HG02884 (cell line): ENCODE results near the gene SIDT1.
A peak's percentile ranks its signal among the peaks of the same experiment; 100 is the strongest.

Source experiments
- ATAC-seq: cut with Tn5 transposase; IDR thresholded peaks from one replicate; pipeline ENCODE4 v1.9.1; 2021; ENCODE audit warnings: mild to moderate bottlenecking, moderate library complexity; ENCODE audit not compliant: unreplicated experiment

SIDT1 gene

DNA sequence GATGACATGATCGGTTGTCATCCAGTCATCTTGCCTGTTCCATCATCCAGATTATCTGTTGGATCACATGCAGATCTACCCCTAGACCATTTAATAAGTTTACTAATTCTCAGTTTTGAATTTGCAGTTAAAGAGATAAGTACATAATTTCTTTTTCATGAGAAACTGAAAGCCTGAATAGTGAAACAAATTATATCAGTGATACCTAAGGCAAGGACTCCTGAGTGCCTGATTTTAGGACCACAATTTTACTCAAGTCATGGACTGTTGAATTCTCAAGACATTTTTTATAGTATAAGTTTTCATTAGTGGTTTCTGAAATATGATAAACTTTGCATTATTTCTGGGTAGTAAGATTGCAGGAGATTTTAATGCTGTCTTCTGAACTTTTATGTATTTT is 13.2 kb downstream of the SIDT1 start:
- ATAC-seq, result no peak

DNA sequence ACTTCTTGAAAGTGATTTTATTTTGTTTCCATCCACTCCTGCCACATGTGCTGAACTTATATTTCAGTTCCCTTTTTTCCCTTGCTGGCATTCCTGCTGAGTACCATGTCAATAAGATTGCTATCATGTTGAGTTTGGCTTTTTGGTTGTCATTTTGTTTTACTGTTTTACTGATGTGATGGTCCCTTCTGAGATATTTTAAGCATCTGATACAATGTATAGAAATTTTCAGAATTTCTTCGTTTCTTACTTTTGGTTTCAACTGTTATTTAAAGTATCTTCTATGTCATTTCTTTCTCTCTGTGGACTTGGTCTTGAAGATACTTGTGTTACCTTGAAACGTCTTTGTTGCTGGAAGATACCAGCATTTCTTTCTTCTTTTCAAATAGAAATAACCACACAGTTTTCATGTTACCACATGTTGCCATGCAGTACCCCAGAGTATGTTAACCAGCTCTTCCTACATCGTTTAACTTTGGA is 14.1 kb downstream of the SIDT1 start:
- peak; percentile 82 for ATAC-seq

DNA sequence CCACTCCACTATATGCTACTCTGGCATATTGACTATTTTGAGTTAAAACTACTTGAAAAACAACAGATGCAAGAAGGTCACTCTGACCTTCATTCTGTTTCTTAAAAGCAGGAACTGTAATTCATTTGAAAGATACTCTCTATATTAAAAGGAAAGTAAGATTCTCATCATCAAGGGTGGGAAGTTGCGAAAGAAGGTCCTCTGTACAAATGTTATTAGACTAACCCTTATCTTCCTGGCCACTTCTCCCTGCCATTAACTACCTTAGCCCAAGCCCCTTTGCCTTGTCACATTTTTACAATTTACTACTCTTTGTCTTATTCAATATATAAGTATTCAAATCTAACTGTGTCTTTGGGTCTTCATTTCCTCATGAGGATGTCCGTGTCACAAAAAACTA is 16.1 kb downstream of the SIDT1 start:
- ATAC-seq, result no peak

DNA sequence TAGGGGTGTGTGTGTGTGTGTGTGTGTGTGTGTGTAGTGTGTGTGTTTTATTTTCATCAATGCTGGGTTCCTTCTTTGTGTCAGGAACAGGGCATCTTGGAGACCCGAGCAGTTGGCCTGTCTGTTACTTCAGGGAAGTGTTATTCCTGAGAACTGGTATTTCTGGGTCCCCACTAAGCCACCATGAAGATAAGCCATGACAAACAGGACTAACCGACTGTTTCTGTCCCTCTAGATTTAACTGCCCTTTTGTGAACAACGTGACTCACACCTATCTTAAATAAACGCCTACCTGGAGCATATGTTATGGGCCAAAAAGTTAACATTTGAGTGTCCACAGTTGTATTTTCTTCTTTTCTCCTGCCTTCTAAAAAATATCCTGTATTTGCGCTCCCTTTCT is 19.5 kb downstream of the SIDT1 start:
- no peak for ATAC-seq

DNA sequence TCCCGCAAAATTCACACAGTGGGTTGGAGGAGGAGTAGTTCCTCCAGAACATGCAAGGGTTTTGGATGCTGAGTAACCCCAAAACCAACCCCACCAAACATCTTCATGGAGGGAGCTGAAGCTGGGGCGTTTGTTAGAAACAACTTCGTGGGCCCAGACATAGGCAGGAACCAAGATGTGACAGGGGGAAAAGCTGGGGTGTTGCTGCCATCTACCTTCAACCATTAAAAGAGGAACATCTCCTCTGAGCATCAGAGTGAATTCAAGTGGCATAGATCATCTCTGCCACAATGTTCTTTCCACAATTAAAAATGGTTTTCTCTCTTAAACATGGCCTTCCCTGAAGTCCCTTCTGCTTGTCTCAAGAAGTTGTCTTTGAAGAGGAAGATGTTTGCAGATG is 20.5 kb downstream of the SIDT1 start:
- no peak for ATAC-seq

DNA sequence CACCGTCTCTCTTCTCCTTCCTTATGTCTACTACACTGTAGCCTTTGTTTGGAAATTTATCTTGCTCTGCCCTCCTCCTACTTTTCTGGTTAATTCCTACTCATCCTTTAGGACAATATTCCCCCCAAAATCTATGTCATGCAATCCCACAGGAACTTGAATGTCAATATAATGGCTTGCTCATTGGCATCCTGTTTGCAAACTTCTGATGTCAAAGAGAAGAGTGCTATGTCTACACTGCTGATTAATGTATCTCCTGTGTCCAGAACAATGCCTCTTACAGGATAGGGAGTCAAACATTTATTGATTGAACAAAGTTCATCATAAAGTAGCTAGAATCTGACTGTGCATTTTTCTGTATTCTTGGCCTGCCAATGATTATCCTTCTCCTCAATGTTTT is 22.8 kb downstream of the SIDT1 start:
- ATAC-seq, result no peak

DNA sequence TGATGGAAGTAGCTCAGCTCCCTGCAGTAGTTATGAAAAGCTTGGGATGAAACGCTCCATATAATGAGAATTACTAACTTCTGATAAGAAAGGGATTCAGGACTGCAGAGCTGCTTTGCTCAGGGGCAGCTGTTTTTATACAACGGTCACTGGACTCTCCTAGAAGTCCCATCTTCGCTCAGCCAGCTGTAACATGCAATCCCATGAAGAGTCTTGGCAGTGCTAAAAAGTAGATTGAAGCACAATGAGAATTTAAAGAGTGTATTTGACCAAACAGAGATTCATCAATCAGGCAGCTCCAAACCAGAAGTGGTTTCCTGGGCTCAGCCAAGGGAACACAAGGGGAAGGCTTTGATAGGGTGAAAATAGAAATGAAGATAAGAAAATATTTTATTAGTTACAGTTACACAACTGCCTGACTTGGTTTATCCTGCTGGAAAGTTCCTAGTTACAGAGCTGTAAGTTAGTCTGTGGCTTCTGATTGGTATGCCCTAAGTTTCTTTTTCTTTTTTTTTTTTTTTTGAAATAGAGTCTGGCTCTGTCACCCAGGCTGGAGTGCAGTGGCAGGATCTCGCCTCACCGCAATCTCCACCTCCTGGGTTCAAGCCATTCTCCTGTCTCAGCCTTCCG is 24.1 kb downstream of the SIDT1 start:
- no peak for ATAC-seq

DNA sequence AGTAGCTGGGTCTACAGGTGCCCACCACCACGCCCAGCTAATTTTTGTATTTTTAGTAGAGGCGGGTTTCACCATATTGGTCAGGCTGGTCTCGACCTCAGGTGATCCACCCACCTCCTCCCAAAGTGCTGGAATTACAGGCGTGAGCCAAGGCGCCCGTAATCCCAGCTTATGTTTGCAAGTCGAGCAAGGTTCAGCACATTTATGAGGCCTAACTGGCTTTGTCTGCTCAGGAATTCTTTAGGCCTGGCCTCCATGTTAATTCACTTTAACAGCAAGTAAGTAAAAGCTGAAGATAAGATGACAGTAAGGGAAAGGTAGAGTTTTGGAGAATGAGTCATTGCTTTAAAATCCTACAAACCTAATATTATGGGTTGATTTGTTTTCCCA is 24.6 kb downstream of the SIDT1 start:
- no peak for ATAC-seq

DNA sequence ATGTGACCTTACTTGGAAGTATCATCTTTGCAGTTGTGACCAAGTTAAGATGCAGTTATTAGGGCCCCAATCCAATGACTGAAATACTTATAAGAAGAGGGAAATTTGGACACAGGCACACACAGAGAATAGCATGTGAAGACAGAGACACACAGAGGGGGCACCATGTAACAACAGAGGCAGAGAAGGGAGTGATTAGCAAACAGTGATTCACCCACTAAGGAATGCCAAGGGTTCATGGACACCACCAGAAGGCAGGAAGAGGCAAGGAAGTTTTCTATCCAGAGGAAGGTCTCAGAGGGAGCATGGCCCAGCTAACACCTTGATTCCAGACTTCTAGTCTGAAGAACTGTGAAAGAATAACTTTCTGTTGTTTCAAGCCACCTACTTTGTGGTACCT is 25.0 kb downstream of the SIDT1 start:
- ATAC-seq, result no peak

DNA sequence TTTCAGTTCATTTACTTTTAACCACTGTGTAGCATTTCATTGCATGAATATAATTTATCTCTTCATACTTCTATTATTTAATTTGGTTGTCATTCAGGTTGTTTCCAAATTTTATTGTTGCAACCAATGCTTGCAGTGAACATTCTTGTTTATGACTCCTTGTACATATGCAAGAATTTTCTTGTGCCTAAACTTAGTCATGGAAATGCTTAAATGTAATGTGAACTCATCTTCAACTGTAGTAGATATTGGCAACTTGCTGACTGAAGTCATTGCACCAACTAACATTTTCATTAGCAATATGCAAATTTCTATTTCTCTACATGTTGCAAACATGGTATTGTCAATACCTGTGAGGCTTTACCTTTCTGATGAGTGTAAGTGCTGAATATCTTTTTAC is 26.7 kb downstream of the SIDT1 start:
- ATAC-seq, result no peak

DNA sequence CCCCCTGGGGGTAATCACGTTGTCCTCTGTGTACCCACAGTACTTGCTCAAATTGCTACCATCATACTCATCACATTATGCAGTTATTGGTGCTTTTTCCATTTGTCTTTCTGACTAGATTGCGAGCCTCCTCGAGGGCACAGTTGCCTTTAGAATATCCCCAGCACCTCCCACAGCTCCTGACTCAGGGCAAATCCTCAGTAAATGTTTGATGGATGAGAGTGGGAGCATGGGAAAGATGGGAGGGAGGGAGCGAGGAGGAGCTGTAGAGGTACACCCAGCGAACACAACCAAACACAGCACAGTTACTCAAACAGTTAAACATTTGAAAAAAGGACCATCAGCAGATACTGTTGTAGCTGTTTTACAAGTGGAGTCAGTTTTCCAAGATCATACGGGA is 27.9 kb downstream of the SIDT1 start:
- ATAC-seq, result no peak

DNA sequence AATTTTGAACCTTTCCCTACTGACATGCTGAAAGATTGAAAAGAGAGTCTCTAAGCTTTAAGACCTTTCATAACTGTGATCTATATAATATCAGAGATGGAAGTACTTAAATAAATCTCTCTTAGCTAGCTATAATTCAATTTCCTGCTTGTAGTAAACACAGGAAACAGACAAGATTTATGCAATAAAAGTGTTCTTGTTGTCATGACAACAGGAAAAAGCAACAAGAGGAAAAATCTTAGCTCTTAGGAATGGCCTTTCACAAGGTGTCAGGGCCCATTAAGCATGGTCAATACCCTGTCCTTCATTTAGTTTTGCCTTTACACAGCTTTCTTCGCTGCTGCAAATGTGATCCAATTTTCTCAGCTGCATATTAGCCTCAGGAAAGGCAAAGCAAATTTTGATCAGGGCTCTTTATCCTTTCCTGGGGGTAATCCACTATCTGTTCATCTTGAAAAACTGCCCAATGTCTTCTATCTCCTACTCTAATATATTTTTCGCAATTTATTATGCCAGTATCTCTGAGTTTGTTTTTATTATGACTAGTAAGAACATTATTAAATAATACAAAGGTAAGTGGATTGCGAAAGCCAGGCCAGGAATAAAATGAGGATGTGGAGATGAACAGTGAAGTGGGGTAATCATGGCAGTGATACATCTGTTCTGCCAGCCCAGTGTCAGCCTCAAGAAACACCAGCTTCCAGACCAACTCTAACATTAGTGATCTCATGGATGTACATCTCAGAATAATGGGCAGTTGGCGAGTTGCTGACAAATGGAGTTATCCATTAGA is 28.7 kb downstream of the SIDT1 start:
- ATAC-seq, result no peak

DNA sequence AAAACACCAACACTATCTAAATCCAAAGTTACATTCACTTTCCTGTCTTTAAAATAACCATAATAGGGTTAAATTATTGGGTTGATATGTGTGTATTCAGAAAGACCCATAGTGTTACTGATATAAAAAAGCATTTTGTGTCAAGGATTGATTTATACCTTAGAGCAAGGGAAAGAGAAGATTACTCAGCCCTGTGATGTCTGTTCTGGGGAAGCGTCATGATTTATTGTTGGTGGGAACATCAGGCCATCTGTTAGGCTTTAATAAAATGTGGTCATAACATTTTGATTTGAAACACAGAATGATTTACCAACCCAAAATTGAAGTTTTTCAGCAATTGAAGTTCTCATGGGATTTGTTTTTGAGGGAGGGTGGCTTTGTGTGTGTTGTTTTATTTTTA is 33.2 kb downstream of the SIDT1 start:
- no peak for ATAC-seq

DNA sequence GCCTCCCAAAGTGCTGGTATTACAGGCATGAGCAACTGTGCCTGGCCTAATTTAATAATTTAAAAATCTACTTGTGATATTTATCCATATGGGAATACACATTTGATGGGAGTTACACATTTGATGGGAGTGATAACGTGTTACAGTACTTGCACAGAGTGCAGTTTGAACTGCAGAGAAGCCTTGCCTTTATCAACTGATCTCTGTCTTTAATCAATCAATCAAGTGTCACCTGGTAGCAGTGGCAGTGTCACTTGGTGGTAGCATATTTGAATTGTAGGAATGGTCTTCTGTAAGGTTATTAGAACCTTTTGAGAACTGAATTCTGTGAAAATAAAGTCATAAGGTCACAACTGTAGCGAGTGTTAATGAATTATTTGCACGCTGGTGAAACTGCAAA is 37.8 kb downstream of the SIDT1 start:
- no peak for ATAC-seq

DNA sequence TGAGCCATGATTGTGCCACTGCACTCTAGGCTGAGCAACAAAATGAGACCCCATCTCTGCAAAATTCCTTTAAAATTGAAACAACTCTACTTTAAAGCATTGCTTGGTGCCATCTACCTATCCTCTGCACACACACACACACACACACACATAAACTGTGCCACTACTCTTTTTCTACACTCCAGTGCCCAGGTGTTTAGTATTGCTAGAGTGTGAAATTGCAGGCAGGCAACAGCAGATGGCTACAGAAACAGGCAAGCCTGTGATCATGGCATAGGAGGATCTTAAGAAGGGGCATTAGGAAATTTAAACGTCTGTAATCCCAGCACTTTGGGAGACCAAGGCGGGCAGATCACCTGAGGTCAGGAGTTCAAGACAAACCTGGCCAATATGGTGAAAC is 39.0 kb downstream of the SIDT1 start:
- no peak for ATAC-seq

DNA sequence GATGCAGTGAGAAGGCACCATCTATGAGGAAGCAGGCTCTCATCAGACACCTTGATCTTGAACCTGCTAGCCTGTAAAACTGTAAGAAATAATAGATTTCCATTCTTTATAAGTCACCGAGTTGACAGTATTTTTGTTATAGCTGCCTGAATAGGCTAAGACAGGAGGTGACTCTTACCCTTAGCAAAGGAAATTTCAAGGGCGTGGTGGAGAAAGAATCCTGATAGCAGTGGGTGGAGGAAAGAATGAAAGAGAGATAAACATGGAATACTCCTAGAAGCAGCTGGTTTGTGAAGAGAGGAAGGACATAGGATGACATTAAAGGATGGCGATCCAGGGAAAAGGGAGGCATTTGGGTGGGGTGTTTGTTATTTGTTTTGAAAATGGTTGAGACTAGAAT is 41.4 kb downstream of the SIDT1 start:
- ATAC-seq, result no peak

DNA sequence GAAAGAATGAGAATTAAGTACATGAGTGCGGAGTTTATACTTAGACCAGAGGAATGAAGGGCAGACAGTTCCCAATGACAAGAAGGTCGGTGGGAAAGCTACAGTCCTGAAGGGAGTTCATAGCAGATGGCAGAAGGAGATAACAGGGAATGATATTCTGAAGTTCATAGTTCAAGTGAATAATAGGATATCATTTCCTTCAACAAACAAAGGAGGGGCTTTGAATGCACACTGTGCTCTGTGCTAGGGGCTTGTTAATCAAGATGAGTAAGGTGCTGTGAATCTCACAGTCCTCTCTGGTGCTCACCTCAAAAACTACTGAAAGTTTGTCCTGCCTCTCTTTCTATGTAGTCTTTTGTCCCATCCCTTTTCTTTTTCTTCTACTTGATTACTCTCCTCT is 41.9 kb downstream of the SIDT1 start:
- no peak for ATAC-seq

DNA sequence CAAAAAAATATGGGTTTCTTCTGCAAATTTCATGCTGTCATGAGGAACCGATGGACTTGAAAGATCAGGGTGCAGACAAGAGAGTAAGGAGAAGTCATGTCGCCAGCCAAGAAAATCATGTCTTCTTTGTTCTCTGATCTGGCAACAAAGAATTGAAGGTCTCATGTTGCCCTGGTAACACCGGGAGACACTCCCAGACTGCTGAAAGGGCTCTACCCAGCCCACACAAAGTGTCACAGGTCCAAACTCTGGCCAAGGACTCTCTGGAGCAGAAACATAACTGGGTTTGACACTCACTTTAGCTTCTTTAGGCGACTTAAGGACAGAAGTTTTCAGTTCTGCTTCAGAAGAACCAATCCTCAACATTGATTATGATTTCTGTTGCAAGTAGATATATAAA is 42.9 kb downstream of the SIDT1 start:
- no peak for ATAC-seq

DNA sequence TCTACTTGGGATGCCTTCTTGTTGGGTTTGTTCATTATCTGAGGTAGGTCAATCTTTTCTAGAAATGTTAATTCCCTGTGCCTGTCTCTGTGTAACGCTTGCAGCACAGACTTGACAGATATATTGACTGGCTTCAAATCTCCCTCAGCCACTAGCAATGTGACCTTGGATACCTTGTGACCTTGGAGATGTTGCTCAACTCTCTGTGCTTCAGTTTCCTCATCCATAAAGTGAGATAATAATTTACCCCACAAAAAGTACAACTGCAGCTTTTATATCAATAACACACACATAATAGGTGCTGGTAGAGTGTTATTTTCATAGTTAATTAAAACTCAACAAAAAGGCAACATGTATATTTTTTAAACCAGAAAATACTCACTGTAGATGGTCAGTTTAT is 52.9 kb downstream of the SIDT1 start:
- ATAC-seq, result no peak

DNA sequence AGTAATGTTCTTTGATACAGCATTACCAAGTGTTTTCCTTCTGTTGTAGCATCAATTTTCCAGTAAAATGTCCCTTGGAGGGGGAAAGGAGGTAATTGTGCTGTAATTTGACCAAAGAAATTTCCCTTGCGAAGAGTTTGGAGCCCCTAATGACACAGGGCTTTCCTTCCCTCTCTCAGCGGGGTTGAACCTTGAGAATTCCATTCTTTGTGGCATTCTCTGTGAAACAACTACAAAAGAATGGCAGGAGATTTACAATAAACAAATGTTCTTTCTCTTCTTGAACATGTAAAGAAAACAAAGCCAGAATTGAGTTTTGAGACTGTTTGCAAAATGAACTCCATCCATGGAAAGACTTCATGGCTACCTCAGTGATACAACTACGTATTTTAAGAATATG is 53.4 kb downstream of the SIDT1 start:
- ATAC-seq, result no peak

DNA sequence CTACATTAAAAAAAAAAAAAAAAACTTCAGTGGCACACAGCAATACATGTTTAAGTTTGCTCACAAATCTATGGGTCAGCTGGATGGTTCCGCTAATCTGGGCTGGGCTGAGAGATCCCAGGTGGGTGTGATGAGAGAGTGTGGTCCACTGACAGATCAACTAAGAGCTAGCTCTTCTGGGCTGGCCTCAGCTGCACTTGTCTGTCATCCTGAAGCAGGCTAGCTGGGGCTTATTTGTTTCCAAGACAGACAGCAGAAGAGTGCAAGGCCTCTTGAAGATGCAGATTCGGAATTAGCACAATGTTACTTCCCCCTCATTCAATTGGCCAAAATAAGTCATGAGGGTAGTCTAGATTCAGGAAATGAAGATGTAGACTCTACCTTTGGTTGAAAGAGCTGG is 56.5 kb downstream of the SIDT1 start:
- ATAC-seq, result no peak

DNA sequence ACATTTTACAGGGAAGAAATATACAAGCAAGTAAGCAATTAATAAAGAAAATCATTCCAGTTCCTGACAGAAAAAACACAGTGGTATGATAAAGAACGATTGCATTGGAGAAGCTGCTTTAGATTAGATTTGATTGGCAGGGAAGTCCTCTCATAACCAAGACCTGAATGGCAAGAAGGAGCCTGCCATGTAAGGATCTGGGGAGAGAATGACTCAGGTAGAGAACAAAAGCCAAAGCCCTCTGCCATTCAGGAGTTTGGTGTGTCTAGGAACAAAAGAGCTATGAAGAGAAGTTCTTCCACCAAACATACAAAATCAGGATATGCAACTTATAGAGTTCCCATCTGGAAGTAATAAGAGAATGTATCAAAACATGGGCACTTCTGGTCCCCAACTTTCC is 57.6 kb downstream of the SIDT1 start:
- no peak for ATAC-seq

DNA sequence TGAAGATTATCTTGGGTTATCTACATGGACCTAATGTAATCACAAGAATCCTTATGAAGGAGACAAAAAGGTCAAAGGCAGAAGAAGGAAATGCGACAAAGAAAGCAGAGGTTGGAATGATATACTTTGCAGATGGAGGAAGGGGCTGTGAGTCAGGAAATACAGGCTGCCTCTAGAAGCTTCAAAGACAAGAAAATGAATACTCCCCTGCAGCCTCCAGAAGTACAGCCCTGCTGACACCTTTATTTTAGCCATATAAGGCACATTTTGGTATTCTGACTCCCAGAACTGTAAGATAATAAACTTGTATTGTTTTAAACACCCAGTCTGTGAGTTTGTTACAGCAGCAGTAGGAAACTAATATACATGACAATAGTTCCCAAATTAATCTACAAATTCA is 58.6 kb downstream of the SIDT1 start:
- no peak for ATAC-seq
